T follicular helper cell (primary cell): ENCODE results near the gene TMPRSS13.
"Not testable (repeated sequence)": the region's sequence is repeated elsewhere in the genome, so short reads cannot be mapped to it uniquely, and the experiment has no call there.

Experiments
- DNase-seq: peaks from one replicate; pipeline ENCODE4 v3.0.0-alpha.2; 2020; ENCODE audit warnings: low read depth

TMPRSS13 gene

DNA sequence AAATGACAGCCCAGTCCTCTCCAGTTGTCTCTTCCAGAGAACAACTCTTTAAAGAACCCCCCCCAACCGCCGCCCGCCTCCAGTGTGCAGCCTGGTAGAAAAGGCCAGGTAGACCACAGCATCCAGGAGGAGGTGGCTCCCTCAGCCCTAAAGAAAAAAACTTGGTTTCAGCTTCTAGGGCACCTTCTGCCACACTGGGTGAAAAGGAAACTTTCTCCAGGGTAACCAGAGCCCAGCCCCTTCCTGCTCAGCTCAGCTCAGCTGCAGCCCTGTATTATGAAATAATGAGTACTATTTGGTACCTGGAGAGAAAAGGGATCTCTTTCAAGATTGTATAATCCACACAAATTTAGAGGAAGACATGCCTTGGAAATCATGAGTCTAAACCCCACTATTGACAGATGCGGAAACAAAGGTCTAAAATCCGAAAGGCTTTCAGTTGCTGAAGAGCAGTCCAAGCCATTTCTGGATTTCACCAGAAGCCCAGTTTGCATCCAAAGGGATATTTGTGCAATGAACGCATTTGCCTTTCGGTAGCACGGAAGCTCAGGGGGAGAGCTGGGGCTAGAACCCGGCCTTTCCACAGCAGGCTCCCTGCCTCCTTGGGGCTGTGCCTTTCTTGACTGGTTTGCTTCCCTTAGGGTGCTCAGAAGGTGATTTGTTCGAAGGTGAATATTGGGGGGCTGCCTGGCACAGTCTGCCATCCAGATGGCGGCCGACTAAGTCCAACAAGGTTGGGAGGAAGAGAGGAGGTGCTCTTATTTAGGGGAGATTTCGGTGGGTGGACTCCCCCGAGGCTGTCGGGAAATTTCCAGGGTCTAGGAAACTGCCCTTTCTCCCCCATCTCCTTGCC lies 56.0 kb downstream of the TMPRSS13 start:
- DNase-seq, result no peak

DNA sequence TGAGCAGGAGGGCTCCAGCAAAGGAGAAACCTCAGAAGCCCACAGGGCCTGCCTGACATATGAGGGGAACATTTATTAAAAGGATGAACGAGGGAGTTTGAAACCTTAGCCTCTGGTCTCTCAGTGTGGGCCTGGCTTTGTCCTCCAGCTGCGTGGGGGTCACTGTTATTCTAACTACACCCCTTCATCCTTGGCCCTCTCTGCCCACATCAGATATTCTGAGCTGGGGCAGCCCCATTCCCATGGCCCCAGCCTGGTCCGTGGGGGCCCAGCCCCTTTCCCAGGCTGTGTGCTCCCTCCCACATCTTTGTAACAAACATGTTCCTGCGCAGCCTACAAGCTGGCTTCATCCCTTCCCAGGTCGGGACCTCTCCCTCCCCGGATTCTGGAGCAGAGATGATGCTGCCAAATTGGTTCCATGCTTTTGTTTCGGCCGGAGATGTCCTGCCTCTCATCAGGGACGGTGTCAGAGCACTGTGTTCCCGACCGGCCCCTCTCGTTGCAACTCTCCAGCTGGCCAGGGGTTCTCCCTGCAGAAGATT lies 56.7 kb downstream of the TMPRSS13 start:
- no peak for DNase-seq

DNA sequence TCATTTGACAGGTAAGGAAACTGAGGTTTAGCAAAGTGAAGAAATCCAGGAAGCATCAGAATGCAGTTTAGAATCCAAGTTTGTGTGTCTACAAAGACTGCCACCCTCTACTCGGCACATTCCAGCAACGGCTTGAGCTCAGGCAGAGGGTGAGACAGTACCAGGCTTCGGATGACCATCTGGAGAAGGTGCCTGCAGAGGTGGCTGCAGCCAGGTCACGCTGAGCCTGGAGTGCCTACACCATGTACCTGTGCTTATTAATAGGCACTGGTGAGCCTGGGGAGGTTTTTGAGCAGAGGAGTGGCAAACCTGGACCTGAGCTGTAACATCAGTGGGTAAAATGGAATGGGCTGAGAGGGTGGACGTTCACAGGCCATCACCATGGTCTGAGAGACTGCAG lies 57.4 kb downstream of the TMPRSS13 start:
- no peak for DNase-seq

DNA sequence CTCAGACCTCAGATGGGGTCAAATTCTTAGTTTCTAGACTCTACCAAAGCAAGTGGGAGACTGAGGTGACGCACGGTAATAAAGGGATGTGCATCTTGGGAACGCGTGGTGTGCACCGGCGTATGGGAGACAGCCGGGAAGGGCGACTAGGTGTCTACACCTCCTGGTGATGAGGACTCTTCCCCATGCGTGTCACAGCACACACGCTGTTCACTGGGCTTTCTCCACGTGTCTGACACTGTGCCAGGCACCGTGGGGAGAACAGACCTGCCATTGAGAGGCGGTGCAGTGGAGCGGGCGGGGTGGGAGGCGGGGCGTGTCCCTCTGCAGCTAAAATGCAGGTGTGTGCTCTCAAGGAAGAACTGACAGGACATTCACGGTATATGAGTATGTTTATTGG lies 58.0 kb downstream of the TMPRSS13 start:
- no peak for DNase-seq

DNA sequence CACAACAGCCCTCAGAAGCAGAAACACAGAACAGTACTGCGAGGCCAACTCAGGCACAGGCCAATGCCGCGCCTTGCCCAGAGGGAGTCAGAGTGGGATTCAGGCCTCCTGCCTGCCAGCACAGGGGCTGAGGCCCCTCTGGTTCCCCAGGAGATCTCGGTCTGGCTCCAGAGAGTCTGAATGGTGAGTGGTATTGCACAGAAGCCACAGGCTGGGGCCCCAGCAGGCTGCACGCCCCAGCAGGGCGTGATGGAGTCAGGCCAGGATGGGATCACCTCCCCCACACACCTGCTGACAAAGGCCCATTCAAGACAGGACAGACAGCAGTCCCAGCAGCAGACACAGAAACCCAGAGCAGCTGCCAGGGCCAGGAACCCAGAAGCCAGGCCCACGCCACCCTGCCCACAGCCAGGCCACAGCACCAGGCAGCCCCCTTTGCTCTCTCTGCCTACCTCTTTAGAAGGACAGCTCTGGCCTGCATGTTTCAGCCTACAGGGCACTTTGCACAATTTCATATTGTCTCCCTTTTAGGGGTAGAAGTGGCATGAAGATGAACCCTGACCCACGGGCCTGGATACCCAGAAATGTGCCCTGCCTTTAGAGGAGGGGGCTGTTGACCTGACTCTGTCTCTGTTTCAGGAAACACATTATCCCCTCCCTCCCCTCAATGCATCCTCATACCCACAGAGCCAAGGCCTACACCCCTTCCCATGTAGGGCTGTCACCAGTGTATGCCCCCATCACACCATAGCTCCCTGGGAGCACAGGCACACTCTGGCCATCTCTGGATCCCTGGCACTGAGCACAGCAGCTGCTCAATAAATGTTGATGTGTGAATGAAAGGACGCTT lies 58.9 kb downstream of the TMPRSS13 start:
- no peak for DNase-seq

DNA sequence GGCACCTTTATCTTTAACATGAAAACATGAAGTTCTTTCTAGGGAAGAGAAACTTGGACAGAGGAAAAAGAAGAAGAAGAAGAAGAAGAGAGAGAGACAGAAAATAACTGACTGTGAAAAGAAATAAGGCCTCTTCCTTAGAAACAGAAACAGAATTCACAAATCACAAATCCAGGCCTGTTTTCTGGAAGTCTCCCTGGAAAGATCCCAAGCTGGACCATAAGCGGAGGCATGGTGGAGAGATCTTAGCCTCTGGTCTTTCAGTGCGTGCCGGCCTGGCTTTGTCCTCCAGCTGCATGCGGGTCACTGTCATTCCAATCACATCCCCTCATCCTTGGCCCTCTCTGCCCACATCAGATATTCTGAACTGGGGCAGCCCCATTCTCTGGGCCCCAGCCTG lies 59.6 kb downstream of the TMPRSS13 start:
- no peak for DNase-seq

DNA sequence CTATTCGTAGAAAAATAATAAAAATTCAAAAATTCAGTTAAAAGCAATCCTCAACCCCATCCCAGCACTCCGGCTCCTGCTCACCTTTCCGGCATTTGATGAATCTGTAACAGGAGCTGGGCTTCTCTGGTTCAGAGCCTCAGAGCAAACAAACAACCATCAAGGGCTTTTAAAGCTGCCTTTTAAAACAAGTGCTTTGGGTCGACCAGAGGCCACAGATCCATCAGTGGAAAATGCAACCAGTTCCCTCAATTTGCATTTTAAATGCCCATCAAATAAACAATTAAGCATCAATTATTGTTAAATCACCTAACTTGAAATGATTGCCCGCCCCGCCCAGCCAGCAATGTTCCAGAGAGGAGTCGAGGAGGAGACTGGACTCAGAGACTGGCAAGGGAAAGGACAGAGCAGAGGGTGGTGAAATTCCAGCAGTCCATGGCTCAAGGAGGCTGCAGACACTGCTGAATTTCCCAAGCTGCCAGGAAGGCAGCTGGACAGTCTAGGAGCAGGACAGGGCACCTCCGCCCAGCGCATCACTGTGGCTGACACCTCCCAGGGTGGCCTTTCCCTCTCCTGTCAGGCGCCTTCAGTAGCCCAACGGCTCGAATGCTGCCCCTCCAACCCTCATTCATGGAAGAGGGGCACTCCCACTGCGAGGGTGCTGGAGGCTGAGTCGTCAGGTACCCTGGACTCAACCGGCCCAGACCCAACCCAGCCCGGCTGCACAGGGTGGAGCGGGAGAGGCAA lies 60.2 kb downstream of the TMPRSS13 start:
- no peak for DNase-seq

DNA sequence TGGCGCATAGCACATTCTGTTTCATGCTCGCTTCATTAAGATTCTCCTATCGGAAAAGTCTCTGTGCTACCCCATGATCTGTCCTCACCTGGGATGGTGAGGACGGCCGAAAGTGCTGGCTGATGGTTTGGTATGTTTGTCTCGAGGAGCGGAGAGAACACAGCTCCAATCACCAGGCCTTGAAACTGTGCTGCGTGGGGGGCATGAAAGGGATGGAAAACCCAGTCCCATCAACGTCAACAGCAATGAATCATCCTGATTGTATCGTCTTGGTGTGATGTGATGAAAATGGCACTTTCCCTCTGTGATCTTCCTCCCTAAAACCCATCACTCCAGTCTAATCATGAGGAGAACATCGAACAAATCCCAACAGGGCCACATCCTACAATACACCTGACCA lies 61.1 kb downstream of the TMPRSS13 start:
- DNase-seq, result no peak

DNA sequence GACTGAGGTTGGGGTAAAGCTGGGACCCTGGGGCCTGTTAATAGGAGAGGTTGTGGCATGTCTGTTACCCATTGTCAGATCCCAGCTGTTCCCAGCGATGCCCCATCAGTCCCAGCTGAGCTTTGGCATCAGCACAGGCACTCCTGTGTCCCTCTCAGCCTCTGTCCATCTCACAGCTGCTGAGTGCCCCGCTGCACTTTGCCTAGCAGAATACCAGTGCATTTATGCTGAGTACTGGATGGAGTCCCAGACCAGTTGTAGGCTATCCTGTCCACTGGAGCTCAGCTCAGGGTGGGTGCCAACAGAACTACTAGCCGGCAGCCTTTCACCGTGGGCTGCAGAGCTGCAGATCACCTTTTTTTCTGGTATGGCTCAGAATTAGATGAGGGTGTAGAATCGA lies 62.7 kb downstream of the TMPRSS13 start:
- no peak for DNase-seq

DNA sequence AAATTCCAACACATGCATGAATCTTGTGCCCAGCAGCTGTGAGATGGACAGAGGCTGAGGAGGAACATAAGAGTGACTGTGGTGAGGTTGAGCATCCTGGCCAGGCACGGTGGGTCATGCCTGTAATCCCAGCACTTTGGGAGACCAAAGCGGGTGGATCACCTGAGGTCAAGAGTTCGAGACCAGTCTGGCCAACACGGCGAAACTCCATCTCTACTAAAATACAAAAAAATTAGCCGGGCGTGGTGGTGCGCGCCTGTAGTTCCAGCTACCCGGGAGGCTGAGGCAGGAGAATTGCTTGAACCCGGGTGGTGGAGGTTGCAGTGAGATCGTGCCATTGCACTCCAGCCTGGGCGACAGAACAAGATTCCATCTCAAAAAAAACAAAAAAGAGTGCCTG lies 63.7 kb downstream of the TMPRSS13 start:
- DNase-seq, result not testable (repeated sequence)

DNA sequence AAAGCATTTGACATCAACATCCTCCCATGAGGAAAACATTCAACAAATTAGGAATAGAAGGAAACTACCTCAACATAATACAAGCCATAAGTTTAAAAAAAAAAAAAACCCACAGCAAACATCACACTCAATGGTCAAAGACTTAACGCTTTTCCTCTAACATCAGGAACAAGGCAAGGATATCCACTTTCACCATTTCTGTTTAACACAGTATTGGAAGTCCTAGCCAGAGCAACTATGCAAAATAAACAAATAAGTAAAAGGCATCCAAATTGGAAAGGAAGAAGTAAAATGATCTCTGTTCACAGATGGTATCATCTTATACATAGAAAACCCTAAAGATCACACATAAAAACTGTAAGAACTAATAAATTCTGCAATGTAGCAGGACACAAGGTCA lies 65.8 kb downstream of the TMPRSS13 start:
- DNase-seq, result no peak

DNA sequence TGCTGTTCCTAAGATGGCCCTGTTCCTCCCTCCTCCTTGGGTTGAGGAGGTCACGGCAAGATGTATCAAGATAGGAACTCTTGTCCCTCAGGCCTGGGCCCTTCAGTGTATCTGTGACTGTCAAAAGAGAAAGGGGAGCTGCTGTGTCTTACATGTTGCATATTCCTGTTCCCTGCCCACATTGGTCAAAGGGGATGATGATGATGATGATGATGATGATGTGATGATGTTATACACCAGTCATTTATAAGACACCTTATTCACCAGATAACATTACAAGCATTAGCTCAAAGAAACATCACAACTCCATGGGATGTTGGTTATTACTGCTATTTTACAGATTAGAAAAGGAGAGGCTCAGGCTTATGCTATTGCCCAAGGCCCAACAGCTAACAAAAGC lies 66.4 kb downstream of the TMPRSS13 start:
- no peak for DNase-seq

DNA sequence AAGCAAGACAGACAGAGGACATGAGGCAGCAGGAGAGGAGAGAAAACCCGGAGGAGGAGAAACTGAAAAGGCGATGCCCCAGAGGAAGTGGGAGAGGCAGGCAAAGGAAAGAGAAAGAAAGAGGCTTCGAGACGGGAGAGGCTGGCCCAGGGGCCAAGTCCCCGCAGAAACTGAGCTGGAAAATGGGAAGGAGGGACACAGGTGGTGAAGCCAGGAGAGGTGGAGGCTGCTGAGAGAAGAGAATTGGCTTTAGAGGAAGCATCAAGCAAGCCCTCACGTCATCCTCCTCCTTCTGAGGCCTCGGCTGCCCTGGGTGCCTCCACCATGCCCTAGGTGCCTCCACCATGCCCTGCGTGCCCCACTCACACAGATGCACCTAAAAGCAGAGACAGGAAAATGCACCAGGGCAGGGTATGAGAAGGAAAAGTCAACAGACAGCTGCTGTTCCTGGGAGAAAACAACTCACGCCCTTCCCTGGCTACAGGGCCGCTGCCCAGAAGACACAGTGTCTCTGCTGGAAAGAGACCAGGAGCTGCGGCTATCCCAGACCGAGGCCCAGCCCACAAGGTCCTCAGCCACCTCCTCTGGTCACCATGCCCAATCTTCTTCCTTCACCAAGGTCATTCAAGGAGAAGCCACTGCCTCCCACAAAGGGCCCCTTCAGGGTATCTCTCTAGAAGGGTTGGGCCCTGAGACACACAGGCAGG lies 67.0 kb downstream of the TMPRSS13 start:
- no peak for DNase-seq

DNA sequence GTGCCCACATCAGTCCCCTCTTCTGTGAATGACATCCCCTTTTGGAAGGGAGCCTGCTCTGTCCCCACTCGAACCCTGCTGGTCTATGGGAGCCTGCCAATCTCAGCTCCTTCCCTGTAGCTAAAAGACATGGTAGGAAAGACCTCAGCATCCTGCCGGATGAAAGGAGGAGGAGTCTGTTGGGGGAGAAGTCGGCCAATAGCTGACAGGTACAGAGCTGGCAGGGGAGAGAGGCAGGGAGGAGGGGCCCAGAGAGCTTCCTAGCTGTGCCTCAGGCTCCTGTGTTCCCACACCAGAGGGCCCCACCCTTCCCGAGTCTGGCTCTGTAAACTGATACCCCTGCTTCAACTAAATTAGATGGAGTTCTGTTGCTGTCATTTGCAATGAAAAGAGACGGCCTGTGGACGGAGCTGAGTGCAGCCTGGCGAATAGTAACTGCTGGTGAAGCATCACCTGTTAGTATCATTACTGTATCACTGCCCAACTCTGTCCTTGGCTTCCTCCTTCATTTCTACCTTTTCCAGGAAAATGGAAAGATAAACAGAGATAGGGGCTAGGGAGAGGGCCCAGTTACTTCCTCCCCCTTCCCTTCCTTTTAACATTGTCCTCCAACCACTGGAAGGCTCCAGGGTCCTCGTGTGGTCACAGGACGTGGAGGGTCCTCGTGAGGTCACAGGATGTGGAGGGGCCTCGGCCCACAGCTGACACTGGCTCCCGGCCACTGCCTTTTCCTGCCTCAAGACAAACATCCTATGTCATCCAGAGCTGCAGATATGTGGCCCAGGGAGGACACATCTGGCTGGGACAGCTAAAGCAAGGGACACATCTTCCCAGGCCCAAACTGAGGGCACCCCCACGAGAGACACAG lies 67.8 kb downstream of the TMPRSS13 start:
- DNase-seq, result no peak

DNA sequence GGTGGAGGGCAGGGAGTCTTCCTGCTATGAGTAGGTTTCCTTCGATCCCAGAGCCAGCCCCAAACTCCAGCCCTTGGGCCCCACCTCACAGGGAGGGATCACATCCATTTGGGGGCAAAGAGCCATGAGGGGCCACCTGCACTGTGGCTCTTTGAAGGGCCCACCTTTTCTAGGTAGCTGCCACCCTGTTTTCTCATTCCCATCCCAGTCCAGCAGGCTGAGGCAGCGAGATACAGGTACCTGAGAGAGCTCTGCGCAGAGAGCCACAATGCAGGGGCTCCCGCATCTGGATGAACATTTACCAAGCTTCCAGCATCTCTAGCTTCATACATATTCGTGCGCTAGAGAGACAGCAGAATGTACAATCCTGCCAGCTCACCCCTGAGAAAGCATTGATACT lies 69.1 kb downstream of the TMPRSS13 start:
- DNase-seq, result no peak

DNA sequence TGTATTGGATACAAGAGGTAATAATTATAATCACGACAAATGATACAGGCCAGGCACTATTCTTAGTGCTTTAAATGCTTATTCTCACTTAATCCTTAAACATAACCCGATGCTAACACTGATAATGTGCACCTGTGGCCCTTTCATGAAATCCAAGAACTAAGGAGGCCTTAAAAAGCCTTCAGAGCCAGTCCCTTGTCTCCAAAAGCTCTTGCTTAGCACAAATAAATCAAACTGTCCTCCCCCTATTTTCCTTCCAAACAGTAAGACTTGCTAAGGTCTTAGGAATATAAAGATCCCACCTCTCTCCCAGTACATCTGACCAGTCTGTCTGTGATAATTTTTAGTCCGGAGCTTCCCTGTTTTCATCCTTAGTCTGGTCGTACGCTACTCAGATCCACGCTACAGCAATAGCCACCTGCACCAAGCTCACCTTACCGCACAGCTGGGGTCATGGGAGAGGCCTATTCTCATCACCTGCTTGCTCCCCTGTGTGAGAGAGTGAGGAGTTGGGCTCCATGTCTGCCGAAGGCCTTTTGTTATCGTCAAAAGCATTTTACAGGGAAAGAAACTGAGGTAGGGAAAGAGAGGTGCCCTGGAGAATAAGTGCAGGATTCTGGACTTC lies 69.6 kb downstream of the TMPRSS13 start:
- DNase-seq, result no peak

DNA sequence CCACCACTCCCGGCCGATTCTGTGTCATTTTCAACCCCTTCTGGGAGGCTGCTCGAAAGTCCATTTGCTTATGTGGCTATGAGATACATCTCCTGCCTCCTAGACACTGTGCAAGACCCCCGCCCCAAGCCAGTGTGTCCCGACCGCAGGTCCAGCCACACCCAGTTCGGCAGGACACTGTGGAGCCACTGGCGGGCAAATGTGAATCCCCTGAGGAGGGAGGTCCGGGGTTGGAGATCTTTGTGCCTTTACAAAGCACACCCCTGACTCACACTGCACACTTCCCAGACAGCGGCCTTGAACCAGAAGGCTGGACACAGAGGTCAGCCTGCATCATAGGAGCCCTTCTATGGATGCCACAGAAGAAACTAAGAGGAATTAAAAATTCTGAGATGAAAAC lies 70.1 kb downstream of the TMPRSS13 start:
- no peak for DNase-seq

DNA sequence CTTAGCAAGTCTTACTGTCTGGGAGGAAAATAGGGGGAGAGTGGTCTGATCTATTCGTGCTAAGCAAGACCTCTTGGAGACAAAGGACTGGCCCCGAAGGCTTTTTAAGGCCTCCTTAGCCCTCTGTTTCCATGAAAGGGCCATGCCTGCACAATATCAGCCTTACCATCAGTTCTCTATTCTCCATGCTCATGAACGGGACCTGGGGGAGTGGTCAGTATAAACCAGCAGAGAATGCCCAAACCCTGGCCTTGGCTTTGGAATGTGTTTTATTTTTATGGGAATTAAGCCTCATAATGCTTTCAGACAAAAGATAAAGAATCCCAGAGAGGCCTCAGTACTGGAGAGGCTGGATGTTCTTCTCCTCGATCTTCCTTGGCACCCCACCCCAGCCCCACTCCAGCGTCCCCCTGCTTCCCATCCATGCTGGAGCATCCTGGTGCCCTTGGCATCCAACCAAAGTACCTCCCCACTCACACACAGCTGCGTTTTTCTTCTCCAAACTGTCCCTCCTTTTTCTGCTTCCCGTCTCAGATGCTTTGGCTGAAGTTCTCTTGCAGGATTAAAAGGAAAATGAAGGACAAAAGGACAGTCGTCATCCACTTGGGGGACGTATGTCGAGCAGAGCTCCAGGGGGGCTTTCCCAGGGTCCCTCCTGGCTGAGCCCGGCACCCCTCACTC lies 71.3 kb downstream of the TMPRSS13 start:
- DNase-seq, result no peak

DNA sequence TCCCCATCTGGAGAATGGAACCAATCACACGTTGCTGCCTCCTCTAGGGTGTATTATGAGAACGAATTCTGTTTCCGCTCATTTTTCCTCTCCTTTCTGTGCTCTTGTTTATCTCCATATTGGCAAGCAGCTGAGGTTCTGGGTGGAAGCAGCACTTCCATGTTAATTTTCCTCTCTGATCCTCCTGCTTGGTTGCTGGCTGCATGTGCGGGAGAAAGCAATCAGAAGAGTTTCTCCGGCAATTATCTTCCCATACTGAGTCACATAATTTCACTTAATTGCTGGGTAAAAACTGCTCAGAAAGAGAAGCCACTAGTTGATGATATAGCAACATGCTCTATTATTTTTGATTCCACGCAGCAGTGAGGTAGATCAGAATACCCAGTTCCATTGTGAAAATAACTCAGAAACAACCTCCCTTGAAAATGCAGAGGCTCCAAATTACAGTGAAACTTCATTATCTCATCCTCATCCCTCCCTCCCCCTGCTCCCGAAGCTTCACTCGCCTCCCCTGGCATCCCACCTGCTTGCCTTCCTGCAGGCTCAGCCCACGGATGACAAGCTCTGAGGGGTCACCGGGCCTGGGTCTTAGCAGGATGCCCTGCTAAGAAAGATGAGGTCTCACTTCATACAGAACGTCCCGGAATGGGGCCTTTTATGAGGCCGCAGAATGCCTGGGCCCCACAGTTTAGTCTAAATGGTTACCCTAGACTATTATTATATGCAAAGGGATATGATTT lies 73.1 kb downstream of the TMPRSS13 start:
- no peak for DNase-seq
